HCT116 (cell line): Measurements from ENCODE around the gene TTLL4. TPM values are rescaled to one million over a fixed set of nuclear protein-coding genes. Genes with fewer than 3 reads are reported as not detected.

ENCODE experiments used
- ATAC-seq: fragments of 200-7000 bp; cut with Tn5 transposase; 2 replicates; pipeline ENCODE4 v1.9.1; 2020; ENCODE audit warnings: mild to moderate bottlenecking, moderate library complexity
- BruUV-seq: library from RNA; stranded (reverse); fragments of 400-500 nt; replicated peaks from 2 replicates; lab custom pipeline; 2021; lab: Mats Ljungman, UMichigan
- CTCF ChIA-PET: fragments of 300-600 bp; sonication (Branson Sonifier 250); formaldehyde crosslinking; loops from one replicate; lab custom pipeline; 2021; ENCODE audit warnings: antibody characterized with exemption; lab: Charles Lee
- POLR2A ChIA-PET: fragments of 300-600, 350-600 bp; sonication (Branson Sonifier 250); formaldehyde crosslinking; loops from one replicate; lab custom pipeline; 2021; ENCODE audit warnings: antibody characterized with exemption; lab: Charles Lee
- RAD21 ChIA-PET, 2 experiments: fragments of 300-600 bp; sonication (Branson Sonifier 250); formaldehyde crosslinking; loops; one replicate each; lab custom pipeline; 2023; ENCODE audit warnings: low total read pairs in 2 of 2; ENCODE audit not compliant: uncharacterized antibody in 2 of 2, unreplicated experiment in 2 of 2, low non-redundant PET in 1 of 2; lab: Charles Lee
- DNase-seq: peaks from one replicate; pipeline ENCODE4 v3.0.0-alpha.2; 2010; ENCODE audit warnings: low read depth, low spot score
- H2AFZ ChIP-seq: fragments of 200-600 bp; shearing (Covaris generic), sonication (generic); 2 replicates; pipeline ENCODE4 v1.6.1; 2017; ENCODE audit warnings: low read depth, mixed run types, mixed read lengths, antibody characterized with exemption, low read length; ENCODE audit not compliant: poor library complexity, severe bottlenecking
- H3K27ac ChIP-seq: 2 replicates; pipeline ENCODE4 v1.5.1; 2012; ENCODE audit warnings: low read depth, low read length
- H3K27me3 ChIP-seq: fragments of 200-600 bp; sonication (generic); 2 replicates; pipeline ENCODE4 v1.6.1; 2016; ENCODE audit warnings: mixed run types, low read length, mixed read lengths; ENCODE audit not compliant: insufficient read depth
- H3K36me3 ChIP-seq, 2 experiments: fragments of 200-500 bp in 1 of 2; fragments of 200-600 bp in 1 of 2; sonication (Bioruptor generic) in 1 of 2; sonication (generic) in 1 of 2; 2 replicates each; pipeline versions ENCODE4 v1.5.1 to v1.6.1; 2014 to 2016; ENCODE audit warnings: low read length in 2 of 2, inconsistent platforms in 1 of 2, mixed read lengths in 1 of 2, mixed run types in 1 of 2; ENCODE audit not compliant: insufficient read depth in 2 of 2, control insufficient read depth in 1 of 2
- H3K4me1 ChIP-seq, 2 experiments: fragments of 200-600 bp in 1 of 2; sonication (generic) in 1 of 2; 2 replicates each; pipeline versions ENCODE4 v1.5.1 to v1.6.1; 2012 to 2017; ENCODE audit warnings: low read length in 2 of 2, inconsistent platforms in 1 of 2, mild to moderate bottlenecking in 1 of 2, mixed read lengths in 1 of 2, mixed run types in 1 of 2, moderate library complexity in 1 of 2; ENCODE audit not compliant: insufficient read depth in 2 of 2, control insufficient read depth in 1 of 2
- H3K4me2 ChIP-seq: fragments of 200-600 bp; sonication (generic); 2 replicates; pipeline ENCODE4 v1.6.1; 2017; ENCODE audit warnings: mixed run types, low read length, mixed read lengths
- H3K4me3 ChIP-seq, 2 experiments: fragments of 200-600 bp in 1 of 2; sonication (generic) in 1 of 2; replicated peaks in 1 of 2; 2 replicates each; pipeline ENCODE4 v1.5.1; 2011 to 2016; ENCODE audit warnings: low read length in 2 of 2, control low read depth in 1 of 2, low read depth in 1 of 2, mild to moderate bottlenecking in 1 of 2, mixed read lengths in 1 of 2, mixed run types in 1 of 2
- H3K79me2 ChIP-seq: fragments of 200-600 bp; sonication (generic); 2 replicates; pipeline ENCODE4 v1.6.1; 2017; ENCODE audit warnings: mild to moderate bottlenecking, mixed run types, low read length, moderate library complexity, mixed read lengths; ENCODE audit not compliant: insufficient read depth
- H3K9ac ChIP-seq: fragments of 200-600 bp; sonication (generic); 2 replicates; pipeline ENCODE4 v1.6.1; 2016; ENCODE audit warnings: low read length, mixed read lengths
- H3K9me2 ChIP-seq: fragments of 200-600 bp; sonication (generic), shearing (Covaris generic); 2 replicates; pipeline ENCODE4 v1.6.1; 2017; ENCODE audit warnings: mixed run types, mild to moderate bottlenecking, moderate library complexity; ENCODE audit not compliant: insufficient read depth
- H3K9me3 ChIP-seq, 2 experiments: fragments of 200-500 bp in 1 of 2; fragments of 200-600 bp in 1 of 2; sonication (Bioruptor generic) in 1 of 2; sonication (generic) in 1 of 2; 2 replicates each; pipeline ENCODE4 v1.6.1; 2014 to 2017; ENCODE audit warnings: low read length in 2 of 2, mixed read lengths in 2 of 2, inconsistent platforms in 1 of 2, low read depth in 1 of 2, mild to moderate bottlenecking in 1 of 2, mixed run types in 1 of 2, moderate library complexity in 1 of 2; ENCODE audit not compliant: control insufficient read depth in 1 of 2, insufficient read depth in 1 of 2
- H4K20me1 ChIP-seq: fragments of 200-600 bp; sonication (generic), shearing (Covaris generic); 2 replicates; pipeline ENCODE4 v1.6.1; 2017; ENCODE audit warnings: mixed run types, mild to moderate bottlenecking, moderate library complexity; ENCODE audit not compliant: insufficient read depth
- ATF3 ChIP-seq: IDR thresholded peaks from 2 replicates; pipeline ENCODE4 v1.6.1; 2012
- CBX3 ChIP-seq: IDR thresholded peaks from 2 replicates; pipeline ENCODE4 v1.6.1; 2012; ENCODE audit warnings: low read depth
- FOSL1 ChIP-seq: IDR thresholded peaks from 2 replicates; pipeline ENCODE4 v1.6.1; 2012; ENCODE audit warnings: low read depth
- POLR2A ChIP-seq: IDR thresholded peaks from 2 replicates; pipeline ENCODE4 v1.7.0; 2011; ENCODE audit warnings: borderline replicate concordance; ENCODE audit not compliant: insufficient read depth, insufficient read length; ENCODE audit errors: extremely low read depth
- POLR2AphosphoS5 ChIP-seq: IDR thresholded peaks from 2 replicates; pipeline ENCODE4 v1.6.1; 2011; ENCODE audit warnings: mild to moderate bottlenecking, low read depth, low read length, moderate library complexity
- SIN3A ChIP-seq: IDR thresholded peaks from 2 replicates; pipeline ENCODE4 v1.6.1; 2012; ENCODE audit warnings: low read depth
- SRF ChIP-seq: IDR thresholded peaks from 2 replicates; pipeline ENCODE4 v1.6.1; 2012; ENCODE audit warnings: low read depth
- ZBTB33 ChIP-seq: IDR thresholded peaks from 2 replicates; pipeline ENCODE4 v1.6.1; 2011; ENCODE audit warnings: mild to moderate bottlenecking, low read length, moderate library complexity; ENCODE audit not compliant: insufficient replicate concordance; ENCODE audit errors: extremely low read depth
- ZNF274 ChIP-seq: fragments of 200-500 bp; sonication (Bioruptor generic); IDR thresholded peaks from 2 replicates; pipeline ENCODE4 v1.6.1; 2014; ENCODE audit warnings: mild to moderate bottlenecking, low read depth, low read length, inconsistent platforms
- intact Hi-C: fragments of 100-400 bp; cut with micrococcal nuclease; formaldehyde crosslinking; loops from 2 replicates; pipeline ENCODE4 v1.10.0; 2022
- total RNA-seq: library from RNA; stranded (reverse); gene quantifications from one replicate; pipeline ENCODE4 v1.2.1, GENCODE V29; 2021; ENCODE audit not compliant: unreplicated experiment

TTLL4 gene
- total RNA-seq, 1 experiment from 2014 or later = 53.0 TPM

GRCh38 chr2:218736531-218736930 lies 25.9 kb downstream of the TTLL4 start:
- H3K27ac ChIP-seq = no peak overlapping the region
- H3K79me2 ChIP-seq = peaks cover 69% of the 10 kb centered on the region
- peaks cover 21 to 31% of the 10 kb centered on the region in 2 experiments; a peak in 3 of 4 replicates for H3K36me3 ChIP-seq
- TF ChIP-seq ZNF274 = no peak
- TF ChIP-seq POLR2AphosphoS5 = no peak
- TF ChIP-seq SRF = no peak
- TF ChIP-seq POLR2A = no peak
- TF ChIP-seq ATF3 = no peak
- TF ChIP-seq SIN3A = no peak
- no peak for TF ChIP-seq FOSL1
- no peak for TF ChIP-seq ZBTB33
- no peak for TF ChIP-seq CBX3
- ChIA-PET POLR2A (no interaction called here), CTCF (interaction anchor here (1.7 kb wide), 1 partner anchor 111 kb away, joined by 3 read pairs; no protein-coding TSS in a partner anchor), RAD21 (no interaction called here)
- H3K4me1 ChIP-seq = peaks cover 6 to 11% of the 10 kb centered on the region in 2 experiments
- ATAC-seq (no peak), DNase-seq (no peak)
- intact Hi-C loops = no loop called here
- H3K9me3 ChIP-seq = no peaks in the 10 kb centered on the region
- H4K20me1 ChIP-seq = peaks cover 4% of the 10 kb centered on the region; the same call in 1 of the 2 replicates
- H3K9me2 ChIP-seq = no peaks in the 10 kb centered on the region
- H3K4me3 ChIP-seq = no peak overlapping the region
- H3K27me3 ChIP-seq = no peaks in the 10 kb centered on the region
- BruUV-seq = no TSS peak
- H3K9ac ChIP-seq = no peak overlapping the region
- no peak overlapping the region for H2AFZ ChIP-seq
- H3K4me2 ChIP-seq = no peak overlapping the region
